ENCODE results near the gene TTLL12. TPM values are rescaled to one million over a fixed set of nuclear protein-coding genes. Genes with fewer than 3 reads are reported as not detected.

The TTLL12 gene
- total RNA-seq, 4 donors from 2014 or later = 14.4 to 34.5 (median 25.7) TPM

DNA sequence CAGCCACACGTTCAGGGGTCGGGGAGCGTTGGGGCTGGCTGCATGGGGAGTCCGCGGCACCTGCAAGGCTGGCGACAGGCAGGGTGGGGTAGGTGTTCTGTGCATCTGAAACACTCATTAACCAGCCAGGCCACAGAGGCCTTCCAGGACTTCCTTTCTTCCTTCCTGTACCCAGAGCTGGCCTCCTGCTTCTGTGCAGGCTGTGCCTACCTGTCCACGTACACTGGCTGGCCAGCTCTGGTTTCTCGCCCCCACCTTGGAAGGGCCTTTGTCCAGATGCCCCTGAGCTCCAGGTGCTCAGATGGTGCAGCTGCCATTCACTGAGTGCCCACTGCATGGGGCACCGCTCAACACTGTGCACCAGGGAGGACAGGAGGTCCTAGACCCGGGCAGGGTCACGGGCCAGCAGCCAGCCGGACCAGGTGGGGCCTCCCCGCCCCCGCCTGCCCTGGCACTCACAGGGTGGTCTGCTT lies 15.9 kb downstream of the TTLL12 start:
- TF ChIP-seq CTCF (IDR thresholded peaks at IDR 0.05; ENCODE audit: low read depth) = no peak

DNA sequence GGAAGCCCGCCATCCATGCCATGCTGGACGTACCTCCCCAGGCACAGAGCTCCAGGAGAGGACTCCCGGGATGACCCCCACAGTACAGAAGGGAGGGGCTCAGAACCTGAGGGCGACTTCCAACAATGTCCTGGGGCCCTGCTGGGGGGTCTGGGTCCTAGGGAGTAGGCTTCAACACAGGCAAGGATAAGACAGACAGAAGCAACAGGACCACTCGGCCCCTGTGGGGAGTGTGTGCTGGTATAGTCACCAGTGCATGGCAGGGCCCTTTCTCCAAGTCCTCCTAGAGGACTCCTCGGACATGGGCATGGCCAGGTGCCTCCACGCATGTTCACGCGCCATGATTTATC lies 16.8 kb downstream of the TTLL12 start:
- TF ChIP-seq CTCF (IDR thresholded peaks at IDR 0.05; ENCODE audit: low read depth) = no peak

GRCh38 chr22:43169310-43170130 lies 17.4 kb downstream of the TTLL12 start:
- no peak for TF ChIP-seq CTCF (IDR thresholded peaks at IDR 0.05; ENCODE audit: low read depth)

DNA sequence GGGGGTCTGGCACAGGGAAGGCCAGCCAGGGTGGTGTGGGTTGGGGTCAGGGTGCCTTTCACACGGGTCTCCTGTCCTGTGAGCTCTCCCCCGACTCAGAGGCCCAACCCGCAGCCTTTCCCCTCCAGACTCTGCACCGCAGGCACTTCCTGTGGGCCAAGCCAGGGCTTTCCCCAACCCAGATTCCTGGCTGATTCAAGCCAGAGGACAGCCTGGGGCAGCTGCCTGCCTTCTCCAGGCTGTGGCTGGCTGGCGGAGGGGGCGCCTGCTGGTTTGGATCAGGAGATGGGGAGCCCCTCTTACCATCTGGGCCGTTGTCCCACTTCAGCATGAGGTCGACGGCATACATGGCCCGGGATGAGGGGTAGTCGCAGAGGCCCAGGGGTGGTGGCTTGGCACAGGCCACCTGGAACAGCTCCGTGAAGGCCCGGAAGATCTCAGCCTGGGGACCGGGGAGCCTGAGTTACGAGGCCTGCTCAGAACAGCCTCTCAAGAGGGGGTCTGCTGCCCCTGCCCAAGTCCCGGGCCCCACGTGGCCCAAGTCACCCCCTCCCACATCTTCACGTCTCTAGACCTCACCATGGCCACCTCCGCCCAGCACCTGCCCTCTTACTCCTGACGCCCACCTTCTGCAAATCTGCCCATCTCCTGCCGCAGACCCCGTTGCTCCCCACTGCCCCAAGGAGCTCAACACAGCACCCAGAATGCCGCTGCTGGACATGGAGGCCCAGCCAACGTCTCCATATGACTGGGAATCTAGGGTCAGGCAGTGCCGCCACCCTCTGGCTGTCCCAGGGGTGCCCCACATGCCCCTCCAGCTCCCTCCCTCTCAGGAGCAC lies 18.2 kb downstream of the TTLL12 start:
- TF ChIP-seq CTCF (IDR thresholded peaks at IDR 0.05; ENCODE audit: low read depth) = no peak

- no peak for TF ChIP-seq CTCF (IDR thresholded peaks at IDR 0.05; ENCODE audit: low read depth)
Observed at GRCh38 chr22:43167001-43167589, 19.8 kb downstream of the TTLL12 start.

GRCh38 chr22:43166132-43166930 lies 20.6 kb downstream of the TTLL12 start:
- TF ChIP-seq CTCF (IDR thresholded peaks at IDR 0.05; ENCODE audit: low read depth) = no peak
